Measurements from ENCODE around the gene SP100. TPM values are rescaled to one million over a fixed set of nuclear protein-coding genes. Genes with fewer than 3 reads are reported as not detected.
"Not testable (repeated sequence)": the region's sequence is repeated elsewhere in the genome, so short reads cannot be mapped to it uniquely, and the experiment has no call there.

SP100 gene
- total RNA-seq, 1 donor from 2014 or later, result 156 TPM

DNA sequence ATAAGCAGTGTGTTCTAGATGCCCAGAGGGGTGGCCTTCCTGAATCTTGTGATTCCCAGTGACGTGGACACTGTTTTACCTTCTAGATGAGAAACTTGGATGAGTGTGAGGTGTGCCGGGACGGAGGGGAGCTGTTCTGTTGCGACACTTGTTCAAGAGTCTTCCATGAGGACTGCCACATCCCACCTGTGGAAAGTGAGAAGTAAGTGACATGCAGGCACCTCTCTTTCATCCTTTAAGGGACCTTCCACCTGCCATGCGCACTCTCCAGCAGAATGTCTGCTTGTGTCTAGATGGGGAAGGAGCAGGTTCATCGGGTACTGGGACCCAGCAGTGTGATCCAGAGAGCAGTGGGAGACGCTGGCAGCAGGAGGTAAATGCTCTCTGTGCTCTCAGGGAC lies 16.0 kb upstream of the SP100 start:
- Histone ChIP-seq H3K4me1 (no peaks in the 10 kb centered on the region), H3K4me3 (no peak overlapping the region), H3K9me3 (no peaks in the 10 kb centered on the region), H3K27ac (no peak overlapping the region), H3K36me3 (peaks cover 34% of the 10 kb centered on the region), H3K27me3 (no peaks in the 10 kb centered on the region)
- ATAC-seq (no peak), DNase-seq (no peak)
- TF ChIP-seq, protein P1, sequence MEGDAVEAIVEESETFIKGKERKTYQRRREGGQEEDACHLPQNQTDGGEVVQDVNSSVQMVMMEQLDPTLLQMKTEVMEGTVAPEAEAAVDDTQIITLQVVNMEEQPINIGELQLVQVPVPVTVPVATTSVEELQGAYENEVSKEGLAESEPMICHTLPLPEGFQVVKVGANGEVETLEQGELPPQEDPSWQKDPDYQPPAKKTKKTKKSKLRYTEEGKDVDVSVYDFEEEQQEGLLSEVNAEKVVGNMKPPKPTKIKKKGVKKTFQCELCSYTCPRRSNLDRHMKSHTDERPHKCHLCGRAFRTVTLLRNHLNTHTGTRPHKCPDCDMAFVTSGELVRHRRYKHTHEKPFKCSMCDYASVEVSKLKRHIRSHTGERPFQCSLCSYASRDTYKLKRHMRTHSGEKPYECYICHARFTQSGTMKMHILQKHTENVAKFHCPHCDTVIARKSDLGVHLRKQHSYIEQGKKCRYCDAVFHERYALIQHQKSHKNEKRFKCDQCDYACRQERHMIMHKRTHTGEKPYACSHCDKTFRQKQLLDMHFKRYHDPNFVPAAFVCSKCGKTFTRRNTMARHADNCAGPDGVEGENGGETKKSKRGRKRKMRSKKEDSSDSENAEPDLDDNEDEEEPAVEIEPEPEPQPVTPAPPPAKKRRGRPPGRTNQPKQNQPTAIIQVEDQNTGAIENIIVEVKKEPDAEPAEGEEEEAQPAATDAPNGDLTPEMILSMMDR (IDR thresholded peaks at IDR 0.05), result no peak
- intact Hi-C loops (cut with DNase I), result no loop called here

DNA sequence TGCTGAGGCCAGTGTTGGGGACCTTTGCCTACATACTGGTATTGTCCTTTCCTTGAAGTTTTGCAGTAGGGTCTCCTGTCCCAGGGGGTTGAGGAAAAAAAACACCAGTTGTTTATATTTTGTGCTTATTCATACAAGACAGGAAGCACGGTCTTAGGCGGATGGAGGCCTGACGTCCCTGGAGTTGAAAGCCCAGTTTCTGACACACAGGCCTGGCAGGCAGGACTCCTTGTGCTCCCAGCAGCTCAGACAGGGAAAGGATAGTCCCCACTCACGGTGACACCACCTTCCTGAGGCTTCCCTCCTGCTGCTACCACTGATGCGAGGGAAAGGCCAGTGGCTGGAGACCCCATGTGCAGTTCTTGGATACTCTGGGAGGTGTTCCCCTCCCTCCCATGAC lies 15.5 kb upstream of the SP100 start:
- Histone ChIP-seq H3K27ac (no peak overlapping the region), H3K36me3 (peaks cover 32% of the 10 kb centered on the region), H3K27me3 (no peaks in the 10 kb centered on the region), H3K9me3 (no peaks in the 10 kb centered on the region), H3K4me3 (no peak overlapping the region), H3K4me1 (no peaks in the 10 kb centered on the region)
- ATAC-seq (no peak), DNase-seq (no peak)
- intact Hi-C loops (cut with DNase I), result no loop called here
- TF ChIP-seq, protein P1 (IDR thresholded peaks at IDR 0.05), result no peak

DNA sequence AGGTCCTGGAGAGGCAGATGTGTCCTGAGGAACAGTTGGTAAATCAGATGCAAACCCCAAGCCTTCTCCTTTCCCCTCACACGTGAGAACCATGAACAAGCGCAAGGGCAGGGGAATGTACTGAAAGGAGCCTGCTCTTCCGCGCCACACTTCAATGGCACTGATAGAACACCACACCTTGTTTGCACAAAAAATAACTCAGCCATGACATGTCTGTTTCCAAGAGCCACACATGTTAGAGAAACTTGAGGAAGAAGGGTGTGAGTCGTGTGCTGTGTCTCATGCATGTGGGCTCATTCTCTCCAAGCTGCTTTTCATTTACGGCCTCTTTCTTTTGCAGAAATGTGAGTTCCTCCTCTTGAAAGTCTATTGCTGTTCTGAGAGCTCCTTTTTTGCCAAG lies 15.0 kb upstream of the SP100 start:
- intact Hi-C loops (cut with DNase I); H3K27ac ChIP-seq; DNase-seq; H3K4me1 ChIP-seq; H3K9me3 ChIP-seq; H3K27me3 ChIP-seq; H3K4me3 ChIP-seq: not testable (repeated sequence)
- H3K36me3 ChIP-seq, result peaks cover 32% of the 10 kb centered on the region
- ATAC-seq, result peak; percentile 71

DNA sequence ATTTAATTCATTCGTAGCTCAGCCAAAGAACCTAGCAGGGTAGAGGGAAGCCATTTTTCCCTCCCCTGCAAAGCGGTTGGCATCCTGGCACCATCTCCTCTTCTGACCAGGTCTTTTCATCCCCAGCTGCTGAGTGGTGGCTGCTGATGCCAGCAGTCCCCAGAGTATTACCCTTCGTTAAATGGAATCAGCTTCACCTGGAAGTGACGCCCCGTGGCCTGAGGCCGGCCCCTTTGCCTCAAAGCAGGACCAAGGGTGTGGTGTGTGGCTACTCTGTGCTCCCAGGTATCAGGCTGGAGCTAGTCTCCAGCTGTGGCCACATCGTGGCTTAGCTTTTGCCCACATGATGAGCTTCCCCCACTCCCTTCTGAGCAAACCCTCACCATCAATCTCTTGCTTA lies 12.3 kb upstream of the SP100 start:
- H3K36me3 ChIP-seq, result peaks cover 32% of the 10 kb centered on the region
- intact Hi-C loops (cut with DNase I), result no loop called here
- H3K4me1 ChIP-seq, result no peaks in the 10 kb centered on the region
- no peaks in the 10 kb centered on the region for H3K27me3 ChIP-seq
- no peak overlapping the region for H3K4me3 ChIP-seq
- ATAC-seq (no peak), DNase-seq (no peak)
- no peaks in the 10 kb centered on the region for H3K9me3 ChIP-seq
- H3K27ac ChIP-seq, result no peak overlapping the region
- TF ChIP-seq, protein P1 (IDR thresholded peaks at IDR 0.05), result no peak

DNA sequence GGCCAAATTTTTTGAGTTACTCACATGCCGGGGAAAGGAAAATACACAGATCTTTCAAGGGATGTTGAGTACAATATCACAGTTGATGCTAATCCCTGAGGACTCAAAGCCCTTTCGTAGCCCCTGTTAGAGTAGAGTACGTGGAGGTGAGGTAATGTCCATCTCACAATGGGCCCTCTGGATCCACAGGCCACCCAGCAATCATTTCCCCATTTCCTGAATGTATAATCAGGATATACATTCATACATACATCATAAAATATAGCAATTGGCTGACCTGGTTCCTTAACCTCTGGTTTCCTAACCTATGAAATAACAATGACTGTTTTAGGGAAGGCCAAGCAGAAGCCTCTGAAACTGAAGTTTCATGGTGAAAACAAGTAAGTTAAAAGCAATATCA lies 10.2 kb upstream of the SP100 start:
- Histone ChIP-seq H3K4me3 (no peak overlapping the region), H3K9me3 (no peaks in the 10 kb centered on the region), H3K4me1 (peaks cover 6% of the 10 kb centered on the region), H3K27ac (no peak overlapping the region), H3K27me3 (no peaks in the 10 kb centered on the region), H3K36me3 (peaks cover 16% of the 10 kb centered on the region)
- ATAC-seq (no peak), DNase-seq (no peak)
- TF ChIP-seq, protein P1 (IDR thresholded peaks at IDR 0.05), result no peak
- intact Hi-C loops (cut with DNase I), result no loop called here

DNA sequence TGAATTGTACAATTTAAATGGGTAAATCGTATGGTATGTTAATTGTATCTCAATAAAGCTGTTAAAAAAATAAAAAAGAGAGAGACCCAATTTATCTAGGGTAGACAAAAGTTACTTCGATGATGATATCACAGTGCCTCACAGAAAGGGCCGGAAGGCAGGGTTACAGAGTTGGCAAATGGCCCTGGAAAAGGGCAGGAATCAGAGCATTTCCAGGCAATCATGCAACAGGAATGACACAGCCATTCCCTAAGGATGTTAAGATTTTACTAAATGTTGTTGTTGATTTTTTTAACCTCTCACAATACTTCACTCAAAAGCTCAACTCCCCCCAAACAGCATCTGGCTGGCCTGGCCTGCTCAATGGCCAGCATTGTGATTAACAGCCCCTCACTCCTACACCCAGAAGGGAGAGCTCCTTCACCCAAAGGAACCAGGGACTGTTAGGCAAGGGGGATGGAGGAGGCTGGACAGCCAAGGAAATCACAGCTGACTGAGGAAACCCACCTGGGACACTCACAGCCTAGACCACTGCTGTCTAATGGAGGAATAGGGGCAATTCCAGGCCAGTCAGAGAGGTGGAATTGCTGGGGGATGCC lies 7.7 kb upstream of the SP100 start:
- Histone ChIP-seq H3K27me3 (no peaks in the 10 kb centered on the region), H3K9me3 (no peaks in the 10 kb centered on the region), H3K4me3 (no peak overlapping the region), H3K36me3 (peaks cover 5% of the 10 kb centered on the region), H3K27ac (peak overlapping the region; percentile 32), H3K4me1 (peaks cover 17% of the 10 kb centered on the region)
- TF ChIP-seq, protein P1 (IDR thresholded peaks at IDR 0.05), result no peak
- DNase-seq (no peak), ATAC-seq (no peak)
- intact Hi-C loops (cut with DNase I), result no loop called here

DNA sequence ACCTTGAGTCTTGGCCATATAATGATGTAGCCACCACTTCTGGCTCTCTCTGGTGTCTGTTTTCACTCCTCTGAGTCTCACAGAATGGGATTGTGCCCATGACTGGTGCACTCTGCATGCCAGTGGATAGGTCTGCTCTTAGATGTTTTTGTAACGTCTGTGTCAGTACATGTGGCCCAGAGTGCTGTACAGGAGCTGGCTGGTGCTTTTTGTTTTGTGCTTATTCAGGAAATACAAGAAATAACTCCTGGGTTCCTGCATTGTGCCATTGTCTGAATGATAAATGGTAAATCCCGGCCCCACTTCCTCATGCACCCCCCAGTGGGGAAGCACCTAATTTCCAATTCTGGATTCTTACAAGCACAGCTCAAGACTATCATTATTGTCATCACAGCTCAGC lies 6.7 kb upstream of the SP100 start:
- H3K36me3 ChIP-seq; H3K4me3 ChIP-seq; ATAC-seq; H3K27me3 ChIP-seq; H3K27ac ChIP-seq; DNase-seq; intact Hi-C loops (cut with DNase I); H3K9me3 ChIP-seq: not testable (repeated sequence)
- peaks cover 17% of the 10 kb centered on the region for H3K4me1 ChIP-seq
